ENCODE results near the gene BBOX1.
A peak's percentile ranks its signal among the peaks of the same experiment; 100 is the strongest.
"Not testable (repeated sequence)": the region's sequence is repeated elsewhere in the genome, so short reads cannot be mapped to it uniquely, and the experiment has no call there.

The BBOX1 gene

DNA sequence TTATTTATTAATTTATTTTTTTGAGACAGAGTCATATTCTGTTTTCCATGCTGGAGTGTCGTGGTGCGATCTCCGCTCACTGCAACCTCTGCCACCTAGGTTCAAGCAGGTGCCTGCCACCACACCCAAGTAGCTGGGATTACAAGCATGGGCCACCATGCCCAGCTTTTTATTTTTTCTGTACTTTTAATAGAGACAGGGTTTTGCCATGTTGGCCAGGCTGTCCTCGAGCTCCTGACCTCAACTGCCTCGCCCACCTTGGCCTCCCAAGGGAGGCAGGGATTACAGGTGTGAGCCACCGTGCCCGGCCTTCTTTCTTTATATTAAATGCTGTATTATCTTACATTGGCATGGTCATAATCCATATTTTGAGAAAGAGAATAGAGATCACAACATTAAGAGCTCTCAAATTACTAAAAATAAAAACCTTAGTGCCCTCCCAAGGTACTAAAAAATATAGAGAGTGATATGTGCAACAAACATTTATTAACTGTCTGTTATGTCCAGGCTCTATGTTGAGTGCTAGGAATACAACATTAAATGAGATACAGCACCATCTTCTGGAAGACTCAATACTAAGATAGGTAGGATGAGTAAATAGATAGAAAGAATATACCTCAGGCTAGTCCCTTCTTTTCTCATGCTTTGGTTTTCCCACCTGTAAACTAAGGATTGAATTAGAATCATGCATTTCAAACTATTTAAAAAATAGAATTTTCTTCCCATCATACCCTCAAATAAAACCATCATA, 84.1 kb downstream of the BBOX1 start:
- DNase-seq (ENCODE audit: low read depth in 2 of 2) = no peak

DNA sequence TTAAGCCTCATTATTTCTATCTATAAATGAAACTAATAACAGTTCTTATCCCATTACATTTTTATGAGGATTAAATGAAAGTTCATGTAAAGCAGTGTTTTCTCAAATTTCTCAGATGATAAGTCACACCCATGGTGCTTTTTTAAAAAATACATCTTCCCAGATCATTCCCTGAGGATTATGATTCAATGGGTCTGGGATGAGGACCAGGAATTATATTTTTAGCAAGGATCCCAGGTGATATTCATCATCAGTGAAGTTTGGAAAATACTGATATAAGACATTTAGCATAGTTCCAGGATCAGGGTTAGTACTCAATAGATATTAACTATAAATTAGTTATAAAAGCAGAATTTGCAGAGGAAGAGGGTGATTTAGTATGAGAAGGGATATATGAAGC, 89.1 kb downstream of the BBOX1 start:
- DNase-seq (ENCODE audit: low read depth in 2 of 2) = no peak

DNA sequence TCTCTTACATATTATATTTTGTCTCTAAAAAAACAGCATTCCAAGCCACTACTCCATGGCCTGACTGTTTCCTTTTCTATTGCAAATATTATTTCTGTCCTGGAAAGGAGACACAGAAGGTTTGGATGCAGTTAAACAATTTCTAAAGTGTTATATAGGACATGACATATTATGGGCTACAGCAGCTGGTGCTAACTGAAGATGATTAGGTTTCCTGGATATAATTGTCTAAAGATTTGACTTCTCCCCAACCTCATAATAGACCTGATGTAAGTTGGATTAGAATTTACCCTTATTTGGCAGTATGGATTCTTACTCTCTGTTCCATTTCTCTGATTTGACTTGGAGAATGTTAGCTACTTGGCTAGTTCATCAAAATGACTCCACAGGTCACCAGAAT, 90.2 kb downstream of the BBOX1 start:
- DNase-seq (ENCODE audit: low read depth in 2 of 2) = no peak

- not testable (repeated sequence) for DNase-seq (ENCODE audit: low read depth in 2 of 2)
These were observed 95.3 kb downstream of the BBOX1 start for GRCh38 chr11:27135924-27136329.

DNA sequence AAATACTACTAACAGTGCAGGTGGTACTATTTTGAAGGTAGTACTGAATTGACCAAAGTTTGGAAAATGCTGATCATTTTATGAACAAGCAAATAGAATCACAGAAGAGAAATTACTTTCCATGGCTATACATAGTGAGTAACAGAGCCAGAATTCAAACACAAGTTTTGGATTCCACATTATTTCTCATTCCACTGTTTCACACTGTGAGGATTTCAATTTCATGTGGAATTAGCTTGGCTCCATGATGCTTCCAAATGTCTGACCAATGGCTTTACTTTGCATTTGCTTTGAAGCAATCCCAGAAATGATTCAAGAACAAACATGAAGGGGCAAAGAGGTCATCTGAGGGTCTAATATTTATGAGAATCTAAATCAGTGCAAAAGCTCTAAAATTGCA, 98.1 kb downstream of the BBOX1 start:
- no peak for DNase-seq (ENCODE audit: low read depth in 2 of 2)

DNA sequence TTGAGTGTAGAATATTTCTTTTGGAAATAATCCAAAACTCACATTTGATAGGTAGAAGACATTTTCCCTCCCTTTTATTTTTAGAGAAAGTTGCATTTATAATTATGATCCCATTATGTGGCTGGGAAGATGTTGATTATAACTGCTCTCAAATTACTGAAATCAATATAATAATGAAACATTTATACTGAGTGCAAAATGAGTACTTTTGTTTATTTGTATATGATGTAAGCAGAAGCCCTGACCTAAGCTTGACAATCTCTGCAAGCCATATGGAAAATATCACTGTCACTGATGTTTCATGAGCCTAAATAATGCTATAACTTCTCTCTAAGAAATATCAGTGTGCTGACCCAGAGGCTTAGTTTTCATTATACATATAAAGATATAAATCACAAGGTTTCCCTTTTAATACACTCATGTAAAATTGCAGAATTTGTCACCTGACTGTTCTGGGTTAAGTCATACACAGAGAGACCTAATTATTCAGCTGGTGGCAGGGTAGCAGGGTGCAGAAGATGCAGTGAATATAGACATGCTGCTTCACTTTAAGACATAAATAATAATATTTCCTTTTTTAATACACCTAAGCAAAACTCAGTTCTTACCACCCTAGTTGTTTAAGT, 99.2 kb downstream of the BBOX1 start:
- DNase-seq (ENCODE audit: low read depth in 2 of 2) = no peak

DNA sequence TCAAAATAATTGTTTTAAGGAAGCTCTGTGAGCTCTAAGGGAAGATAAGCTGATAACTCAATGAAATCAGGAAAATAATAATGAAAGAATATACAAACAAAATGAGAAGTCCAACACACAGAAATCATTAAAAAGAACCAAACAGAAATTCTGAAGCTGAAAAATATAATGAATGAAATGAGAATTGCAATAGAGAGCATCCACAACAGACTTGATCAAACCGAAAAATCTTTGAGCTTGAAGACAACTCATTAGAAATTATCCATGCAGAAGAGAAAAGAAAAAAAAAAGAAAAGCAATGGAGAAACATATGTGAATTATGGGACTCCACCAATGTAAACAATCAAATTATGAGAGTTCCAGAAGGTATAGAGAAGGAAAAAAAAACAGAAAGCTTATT, 101.0 kb downstream of the BBOX1 start:
- DNase-seq (ENCODE audit: low read depth in 2 of 2) = no peak

GRCh38 chr11:27147916-27148315, 107.3 kb downstream of the BBOX1 start:
- no peak for DNase-seq (ENCODE audit: low read depth in 2 of 2)

DNA sequence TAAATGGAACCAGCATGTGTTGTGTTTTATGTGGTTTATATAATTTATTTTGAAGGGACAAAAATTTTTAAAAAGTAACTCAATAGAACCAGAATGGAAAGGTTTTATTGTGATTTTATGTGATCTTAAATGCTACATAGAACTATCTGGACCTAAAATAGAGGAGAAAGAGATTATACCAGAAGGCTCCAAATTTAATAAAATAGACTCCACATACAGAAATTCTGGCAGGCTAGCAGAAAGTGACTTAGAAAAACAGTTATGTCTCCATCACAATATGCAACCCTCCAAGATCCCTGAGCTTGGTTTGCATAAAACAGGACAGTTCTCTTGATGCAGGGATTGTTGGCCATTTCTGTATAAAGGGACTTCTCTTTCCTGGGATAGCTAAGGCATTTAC, 107.9 kb downstream of the BBOX1 start:
- no peak for DNase-seq (ENCODE audit: low read depth in 2 of 2)

GRCh38 chr11:27150098-27150497, 109.5 kb downstream of the BBOX1 start:
- DNase-seq (ENCODE audit: low read depth in 2 of 2) = no peak

- no peak for DNase-seq (ENCODE audit: low read depth in 2 of 2)
These were observed 112.5 kb downstream of the BBOX1 start for GRCh38 chr11:27153136-27153535.

- peak; percentile 48 to 50 for DNase-seq (ENCODE audit: low read depth in 2 of 2)
These were observed 118.1 kb downstream of the BBOX1 start for GRCh38 chr11:27158456-27159334.

- DNase-seq (ENCODE audit: low read depth in 2 of 2) = no peak
These were observed 118.7 kb downstream of the BBOX1 start for GRCh38 chr11:27159335-27159679.

DNA sequence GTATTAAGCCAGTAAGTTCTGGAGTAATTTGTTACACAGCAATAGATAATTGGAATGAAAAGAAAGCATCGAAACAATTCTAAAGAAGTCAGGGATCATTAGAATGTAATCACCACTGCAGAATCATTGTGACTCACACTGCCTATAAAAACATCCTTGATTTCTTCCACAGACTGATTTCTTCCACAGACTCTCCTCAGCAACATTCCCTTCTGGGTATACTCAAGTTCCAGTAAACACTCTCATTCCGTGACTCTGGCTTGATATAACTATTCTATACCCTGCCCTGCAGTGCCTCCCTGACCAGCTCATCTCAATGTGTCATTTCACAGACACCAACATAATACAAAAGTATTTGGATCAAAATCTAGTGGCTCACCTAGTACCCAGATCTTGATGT, 120.5 kb downstream of the BBOX1 start:
- DNase-seq (ENCODE audit: low read depth in 2 of 2) = no peak

- DNase-seq (ENCODE audit: low read depth in 2 of 2) = no peak
These were observed 121.6 kb downstream of the BBOX1 start for GRCh38 chr11:27162237-27162636.

DNA sequence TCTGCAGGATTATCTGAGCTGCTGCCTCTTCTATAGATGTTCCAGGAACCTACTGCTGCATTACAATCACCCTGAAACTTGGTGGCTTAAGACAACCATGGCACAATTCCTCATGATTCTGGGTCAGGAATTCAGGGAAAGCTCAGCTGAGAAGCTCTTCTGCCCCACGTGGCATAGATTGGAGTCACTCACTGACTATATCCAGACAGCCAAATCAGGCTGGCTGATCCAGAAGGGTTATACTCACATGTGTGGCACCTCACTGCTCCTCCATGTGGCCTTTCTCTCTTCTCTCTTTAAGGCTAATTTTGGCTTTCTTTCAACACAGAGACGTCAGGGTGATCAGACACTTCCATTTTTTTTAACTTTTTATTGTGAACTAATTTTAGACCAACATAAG, 125.5 kb downstream of the BBOX1 start:
- no peak for DNase-seq (ENCODE audit: low read depth in 2 of 2)

DNA sequence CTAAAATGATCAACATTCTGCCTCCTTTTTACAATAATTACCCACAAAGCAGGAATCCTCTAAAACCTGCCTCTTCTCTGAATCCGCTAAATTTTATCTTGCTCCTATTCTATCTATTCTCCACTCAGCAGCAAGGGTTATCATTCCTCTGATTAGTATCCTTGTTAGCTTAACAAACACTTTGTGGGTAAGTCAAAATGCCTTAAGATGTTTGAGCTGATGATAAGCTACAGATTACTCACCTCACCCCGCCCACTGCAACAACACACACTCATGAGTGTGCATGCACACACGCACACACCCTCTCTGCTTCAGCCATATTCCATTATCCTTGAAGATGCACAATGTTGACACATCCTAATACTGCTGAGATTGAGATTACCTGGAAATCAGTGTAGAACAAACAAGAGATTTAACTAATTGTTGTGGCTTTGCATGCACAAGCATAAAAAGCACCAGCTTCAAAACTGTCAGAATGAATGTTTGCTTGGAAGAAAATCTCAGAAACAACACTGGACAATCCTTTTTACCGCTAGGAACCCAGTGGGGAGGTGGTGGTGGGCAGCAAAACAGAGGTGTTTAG, 130.9 kb downstream of the BBOX1 start:
- DNase-seq (ENCODE audit: low read depth in 2 of 2) = no peak

DNA sequence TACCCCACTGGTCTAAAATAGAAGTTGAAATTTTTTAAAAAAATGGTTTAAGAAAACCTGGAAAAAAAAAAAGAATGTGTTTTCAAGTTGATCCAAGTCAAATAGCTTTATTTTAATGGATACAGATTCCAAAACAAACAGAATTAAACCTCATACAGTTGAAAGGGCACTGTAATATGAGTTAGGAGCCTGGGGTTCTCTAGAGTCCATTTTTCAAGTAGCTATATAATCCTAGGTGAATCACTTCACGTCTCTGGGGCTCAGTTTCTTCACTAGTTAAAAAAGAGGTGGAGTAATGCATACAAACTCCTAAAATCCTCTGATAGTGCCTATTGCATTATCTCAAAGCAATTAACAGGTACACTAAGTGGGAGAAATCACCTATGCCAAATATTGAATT, 132.9 kb downstream of the BBOX1 start:
- no peak for DNase-seq (ENCODE audit: low read depth in 2 of 2)

DNA sequence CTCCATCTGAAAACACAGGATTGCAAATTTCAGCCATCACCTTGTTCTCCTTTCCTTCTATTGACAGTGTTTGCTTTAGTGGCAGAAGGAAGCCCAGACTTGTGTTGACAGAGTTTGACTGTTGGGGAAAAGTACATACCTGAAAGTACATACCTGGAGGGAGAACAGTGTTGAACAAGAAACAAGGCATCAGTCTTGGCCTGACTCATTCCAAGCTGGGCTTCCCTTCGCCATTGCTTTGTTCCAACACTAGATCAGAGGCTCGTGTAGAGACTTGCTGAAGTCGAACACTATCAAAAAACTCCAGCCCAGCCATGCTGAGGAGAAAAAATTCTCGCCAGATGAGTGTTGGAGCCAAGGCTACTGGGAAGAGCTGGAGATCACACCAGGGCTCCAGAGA, 133.4 kb downstream of the BBOX1 start:
- DNase-seq (ENCODE audit: low read depth in 2 of 2) = no peak

GRCh38 chr11:27174672-27175210, 134.1 kb downstream of the BBOX1 start:
- no peak for DNase-seq (ENCODE audit: low read depth in 2 of 2)

- DNase-seq (ENCODE audit: low read depth in 2 of 2) = not testable (repeated sequence)
These were observed 134.9 kb downstream of the BBOX1 start for GRCh38 chr11:27175562-27175961.
